ENCODE results near the gene SLC4A8. TPM values are rescaled to one million over a fixed set of nuclear protein-coding genes. Genes with fewer than 3 reads are reported as not detected.

The SLC4A8 gene
- total RNA-seq, 2 experiments from 2014 or later, result 1.0 to 6.7 TPM

DNA sequence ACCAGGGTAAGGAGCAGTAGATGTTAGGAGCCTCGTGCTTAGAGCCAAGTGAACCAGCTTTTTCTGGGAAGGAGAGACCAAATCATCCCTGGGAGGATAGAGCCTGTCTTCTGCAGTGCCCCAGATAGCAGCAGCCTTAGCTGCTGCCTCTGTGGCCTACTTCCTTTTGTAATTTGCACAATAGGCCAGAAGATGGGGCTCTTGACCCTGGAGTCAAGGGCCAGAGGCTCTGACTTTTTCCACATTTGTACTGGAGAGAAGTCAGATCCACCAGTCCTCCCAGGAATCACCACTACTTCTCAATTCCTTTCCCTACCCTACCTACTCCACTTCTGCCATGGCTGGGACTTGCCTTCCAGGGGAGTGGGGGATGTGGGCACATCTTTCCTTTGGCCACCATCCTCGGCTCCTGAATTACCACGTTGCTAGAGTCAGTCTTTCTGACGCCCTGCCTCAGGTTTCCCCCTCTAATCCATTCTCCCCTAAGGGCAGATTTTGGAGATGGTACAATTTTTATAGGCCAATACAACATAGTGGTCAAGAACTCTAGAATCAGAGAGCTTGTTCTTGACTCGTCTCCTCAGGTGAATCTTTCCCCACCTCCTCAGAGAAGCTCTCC lies 3.3 kb upstream of the SLC4A8 start:
- no peaks in the 10 kb centered on the region for H3K36me3 ChIP-seq (ENCODE audit: insufficient read depth, low read length)
- no peaks in the 10 kb centered on the region for H3K9me2 ChIP-seq (ENCODE audit: insufficient read depth, low read length)
- H3K4me1 ChIP-seq (ENCODE audit: insufficient read depth, low read length, poor library complexity, severe bottlenecking), result peaks cover 6% of the 10 kb centered on the region
- no peak for TF ChIP-seq EZH2phosphoT487 (IDR thresholded peaks at IDR 0.05; ENCODE audit: borderline replicate concordance, low read depth, low read length)
- TF ChIP-seq, protein P1, sequence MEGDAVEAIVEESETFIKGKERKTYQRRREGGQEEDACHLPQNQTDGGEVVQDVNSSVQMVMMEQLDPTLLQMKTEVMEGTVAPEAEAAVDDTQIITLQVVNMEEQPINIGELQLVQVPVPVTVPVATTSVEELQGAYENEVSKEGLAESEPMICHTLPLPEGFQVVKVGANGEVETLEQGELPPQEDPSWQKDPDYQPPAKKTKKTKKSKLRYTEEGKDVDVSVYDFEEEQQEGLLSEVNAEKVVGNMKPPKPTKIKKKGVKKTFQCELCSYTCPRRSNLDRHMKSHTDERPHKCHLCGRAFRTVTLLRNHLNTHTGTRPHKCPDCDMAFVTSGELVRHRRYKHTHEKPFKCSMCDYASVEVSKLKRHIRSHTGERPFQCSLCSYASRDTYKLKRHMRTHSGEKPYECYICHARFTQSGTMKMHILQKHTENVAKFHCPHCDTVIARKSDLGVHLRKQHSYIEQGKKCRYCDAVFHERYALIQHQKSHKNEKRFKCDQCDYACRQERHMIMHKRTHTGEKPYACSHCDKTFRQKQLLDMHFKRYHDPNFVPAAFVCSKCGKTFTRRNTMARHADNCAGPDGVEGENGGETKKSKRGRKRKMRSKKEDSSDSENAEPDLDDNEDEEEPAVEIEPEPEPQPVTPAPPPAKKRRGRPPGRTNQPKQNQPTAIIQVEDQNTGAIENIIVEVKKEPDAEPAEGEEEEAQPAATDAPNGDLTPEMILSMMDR (conservative IDR thresholded peaks at IDR 0.05; ENCODE audit: low read length), result peak; percentile 80
- POLR2A ChIA-PET, result interaction anchor here (0.6 to 1.3 kb wide), 2 partner anchors 20 to 29 kb away, joined by 3 read pairs; no protein-coding TSS in a partner anchor
- H3K9me3 ChIP-seq (ENCODE audit: low read length), result no peaks in the 10 kb centered on the region
- BruUV-seq (replicated peaks), result no TSS peak
- no peaks in the 10 kb centered on the region for H4K20me1 ChIP-seq (ENCODE audit: insufficient read depth, low read length)
- H3K27ac ChIP-seq (ENCODE audit: low read depth, low read length, poor library complexity, severe bottlenecking), result no peak overlapping the region
- CTCF ChIA-PET (ENCODE audit: unreplicated experiment), result interaction anchor here (0.5 to 1.3 kb wide), 2 partner anchors 111 to 454 kb away, joined by 3 to 10 read pairs; no protein-coding TSS in a partner anchor
- intact Hi-C loops (cut with micrococcal nuclease; ENCODE audit: unreplicated experiment), result loop anchor here (1.0 to 2.0 kb wide), 5 partner anchors 111 to 453 kb away; partner anchors contain the start of gene SCN8A
- H3K4me3 ChIP-seq (ENCODE audit: low read depth, low read length, poor library complexity, severe bottlenecking), result no peak overlapping the region
- no peak overlapping the region for H2AFZ ChIP-seq (ENCODE audit: low read length)
- no peak overlapping the region for H3K4me2 ChIP-seq (ENCODE audit: low read length)
- H3K79me2 ChIP-seq (ENCODE audit: insufficient read depth, low read depth, low read length), result no peaks in the 10 kb centered on the region
- DNase-seq (ENCODE audit: low spot score), result peak; percentile 64

DNA sequence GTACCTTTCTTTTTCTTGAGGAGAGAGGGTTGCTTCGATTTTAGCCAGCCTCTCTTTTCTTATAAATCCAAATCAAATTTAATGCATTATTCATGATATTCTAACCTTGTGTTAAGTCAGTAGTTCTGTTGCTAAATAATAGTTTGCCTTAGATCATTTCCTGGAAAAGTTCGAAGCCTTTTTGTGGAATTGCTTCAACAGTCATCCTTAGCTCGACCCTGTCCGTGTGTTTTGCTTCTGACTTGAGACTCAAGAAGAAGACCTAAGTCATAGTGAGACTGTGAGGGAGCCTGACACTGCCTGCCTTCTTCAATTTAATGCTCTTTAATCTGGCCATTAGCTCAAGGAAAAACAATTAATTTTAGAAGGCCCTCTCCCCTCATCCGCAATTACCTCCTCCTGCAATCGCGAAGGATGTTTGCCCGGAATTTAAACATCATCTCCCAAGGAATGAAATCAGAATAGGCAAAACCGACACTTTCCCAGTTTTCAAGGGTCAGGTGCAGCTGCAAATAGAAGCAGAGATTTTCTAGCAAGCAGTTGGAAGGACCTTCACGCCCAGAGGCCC lies 453 bp upstream of the SLC4A8 start:
- intact Hi-C loops (cut with micrococcal nuclease; ENCODE audit: unreplicated experiment), result no loop called here
- BruUV-seq (replicated peaks), result no TSS peak
- no peaks in the 10 kb centered on the region for H3K9me2 ChIP-seq (ENCODE audit: insufficient read depth, low read length)
- peak overlapping the region; percentile 50 for H3K4me2 ChIP-seq (ENCODE audit: low read length)
- H3K79me2 ChIP-seq (ENCODE audit: insufficient read depth, low read depth, low read length), result no peaks in the 10 kb centered on the region
- H3K36me3 ChIP-seq (ENCODE audit: insufficient read depth, low read length), result no peaks in the 10 kb centered on the region
- peaks cover 6% of the 10 kb centered on the region for H3K4me1 ChIP-seq (ENCODE audit: insufficient read depth, low read length, poor library complexity, severe bottlenecking)
- CTCF ChIA-PET (ENCODE audit: unreplicated experiment), result no interaction called here
- no peaks in the 10 kb centered on the region for H3K9me3 ChIP-seq (ENCODE audit: low read length)
- POLR2A ChIA-PET, result interaction anchor here (0.6 kb wide), 1 partner anchor 247 kb away, joined by 3 read pairs; no protein-coding TSS in a partner anchor
- DNase-seq (ENCODE audit: low spot score), result no peak
- no peak for TF ChIP-seq EZH2phosphoT487 (IDR thresholded peaks at IDR 0.05; ENCODE audit: borderline replicate concordance, low read depth, low read length)
- TF ChIP-seq, protein P1 (conservative IDR thresholded peaks at IDR 0.05; ENCODE audit: low read length), result no peak
- H3K27ac ChIP-seq (ENCODE audit: low read depth, low read length, poor library complexity, severe bottlenecking), result no peak overlapping the region
- no peak overlapping the region; the same call in 1 of the 2 replicates for H2AFZ ChIP-seq (ENCODE audit: low read length)
- no peaks in the 10 kb centered on the region for H4K20me1 ChIP-seq (ENCODE audit: insufficient read depth, low read length)
- H3K4me3 ChIP-seq (ENCODE audit: low read depth, low read length, poor library complexity, severe bottlenecking), result peak overlapping the region; percentile 59

DNA sequence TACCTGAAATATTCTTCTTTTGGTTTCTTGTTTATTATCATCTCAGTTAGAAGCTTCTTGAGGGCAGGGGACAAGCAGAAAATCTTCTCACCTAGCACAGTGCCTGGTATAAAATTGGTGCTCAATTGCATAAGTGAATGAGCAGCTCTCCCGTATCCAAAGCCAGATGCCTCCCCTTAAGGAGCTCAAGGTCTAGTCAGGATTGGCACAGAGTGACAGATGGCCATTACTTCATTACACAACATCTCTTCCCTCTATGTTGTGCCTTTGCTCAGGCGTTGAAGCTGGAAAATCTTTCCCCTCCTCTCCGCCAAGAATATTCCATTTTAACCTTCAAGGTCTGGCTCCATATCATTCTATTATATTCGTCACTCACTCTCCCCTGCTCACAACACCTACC lies 3.6 kb downstream of the SLC4A8 start:
- Histone ChIP-seq H3K79me2 (ENCODE audit: insufficient read depth, low read depth, low read length) (no peaks in the 10 kb centered on the region), H2AFZ (ENCODE audit: low read length) (no peak overlapping the region), H3K4me2 (ENCODE audit: low read length) (no peak overlapping the region), H3K4me3 (ENCODE audit: low read depth, low read length, poor library complexity, severe bottlenecking) (no peak overlapping the region), H3K9me2 (ENCODE audit: insufficient read depth, low read length) (no peaks in the 10 kb centered on the region), H3K9me3 (ENCODE audit: low read length) (no peaks in the 10 kb centered on the region), H3K27ac (ENCODE audit: low read depth, low read length, poor library complexity, severe bottlenecking) (no peak overlapping the region), H4K20me1 (ENCODE audit: insufficient read depth, low read length) (no peaks in the 10 kb centered on the region), H3K4me1 (ENCODE audit: insufficient read depth, low read length, poor library complexity, severe bottlenecking) (peaks cover 6% of the 10 kb centered on the region), H3K36me3 (ENCODE audit: insufficient read depth, low read length) (no peaks in the 10 kb centered on the region)
- intact Hi-C loops (cut with micrococcal nuclease; ENCODE audit: unreplicated experiment), result no loop called here
- TF ChIP-seq, protein P1 (conservative IDR thresholded peaks at IDR 0.05; ENCODE audit: low read length), result no peak
- no peak for TF ChIP-seq EZH2phosphoT487 (IDR thresholded peaks at IDR 0.05; ENCODE audit: borderline replicate concordance, low read depth, low read length)
- BruUV-seq (replicated peaks), result no TSS peak
- ChIA-PET CTCF (ENCODE audit: unreplicated experiment) (no interaction called here), POLR2A (interaction anchor here (0.8 kb wide), 1 partner anchor 21 kb away, joined by 4 read pairs; no protein-coding TSS in a partner anchor)
- no peak for DNase-seq (ENCODE audit: low spot score)
